HL-60 (cell line): ENCODE results near the gene RSPO4.

Source experiments
- DNase-seq, 2 experiments: peaks; one replicate each; pipeline ENCODE4 v3.0.0-alpha.2; 2010 to 2020; ENCODE audit warnings: low read depth in 1 of 2, low spot score in 1 of 2
- H3K27ac ChIP-seq: fragments of 250-450 bp; sonication (Bioruptor Pico); replicated peaks from 2 replicates; pipeline ENCODE4 v1.5.1; 2020; ENCODE audit warnings: mild to moderate bottlenecking, moderate library complexity
- H3K27me3 ChIP-seq: fragments of 250-450 bp; sonication (Bioruptor Pico); 2 replicates; pipeline ENCODE4 v1.5.1; 2021; ENCODE audit warnings: mild to moderate bottlenecking, moderate library complexity; ENCODE audit not compliant: insufficient read depth, poor library complexity, severe bottlenecking
- H3K4me3 ChIP-seq: replicated peaks from 2 replicates; pipeline ENCODE4 v1.5.1; 2011; ENCODE audit warnings: mild to moderate bottlenecking, control low read depth, low read length; ENCODE audit not compliant: insufficient read depth
- GABPA ChIP-seq: IDR thresholded peaks from 2 replicates; pipeline ENCODE4 v1.6.1; 2012; ENCODE audit warnings: low read depth
- POLR2AphosphoS5 ChIP-seq: IDR thresholded peaks from 2 replicates; pipeline ENCODE4 v1.6.1; 2012; ENCODE audit warnings: low read depth
- REST ChIP-seq: IDR thresholded peaks from 2 replicates; pipeline ENCODE4 v1.6.1; 2012; ENCODE audit warnings: low read depth; ENCODE audit not compliant: insufficient replicate concordance
- SPI1 ChIP-seq: IDR thresholded peaks from 2 replicates; pipeline ENCODE4 v1.6.1; 2012; ENCODE audit warnings: low read depth, mild to moderate bottlenecking, borderline replicate concordance
- TF ChIP-seq, protein P1 (sequence below): IDR thresholded peaks from one replicate; pipeline ENCODE4 v1.5.1; 2011; ENCODE audit warnings: low read length, control low read depth, inconsistent platforms; ENCODE audit not compliant: insufficient read depth

The RSPO4 gene

DNA sequence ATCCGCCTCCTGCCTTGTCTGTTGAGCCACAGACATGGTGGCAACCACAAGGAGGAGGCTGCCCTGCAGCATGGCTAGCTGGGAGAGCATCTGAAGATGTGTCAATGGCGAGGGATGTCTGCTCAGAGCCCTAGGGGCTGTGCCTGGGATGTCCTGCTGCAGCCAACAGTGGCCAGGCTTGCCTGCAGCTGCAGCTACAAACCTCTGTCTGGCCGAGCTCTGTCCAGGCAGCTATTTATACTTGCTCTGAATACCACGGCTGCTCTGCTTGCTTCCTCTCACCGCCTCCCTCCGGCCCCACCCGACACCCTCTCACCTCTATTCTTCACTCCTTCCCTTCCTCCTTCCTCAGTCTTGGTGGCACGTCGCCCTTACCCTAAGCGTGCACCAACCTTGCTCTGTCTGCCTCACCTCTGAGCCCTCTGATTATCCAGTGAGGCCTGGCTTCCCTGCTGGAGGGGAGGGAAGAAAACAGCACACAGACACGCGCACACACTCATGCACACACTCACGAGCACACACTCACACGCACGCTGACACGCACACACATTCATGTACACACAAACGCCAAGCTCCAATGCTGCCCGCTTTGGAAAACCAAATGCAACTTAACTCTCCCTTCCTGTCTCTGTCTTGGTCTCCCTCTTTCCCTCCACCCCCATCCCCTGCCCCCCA is 85.8 kb downstream of the RSPO4 start, which contains the start of gene ANGPT4:
Gene ANGPT4 (minus strand): TSS at position 210 of the 675 bp plus-strand sequence. CDS start 120 bp downstream, at position 90.
- DNase-seq = peak in 1 of 2 experiments; percentile 17
- no peak within 1 kb of the TSS for H3K4me3 ChIP-seq
- TF ChIP-seq, protein P1, sequence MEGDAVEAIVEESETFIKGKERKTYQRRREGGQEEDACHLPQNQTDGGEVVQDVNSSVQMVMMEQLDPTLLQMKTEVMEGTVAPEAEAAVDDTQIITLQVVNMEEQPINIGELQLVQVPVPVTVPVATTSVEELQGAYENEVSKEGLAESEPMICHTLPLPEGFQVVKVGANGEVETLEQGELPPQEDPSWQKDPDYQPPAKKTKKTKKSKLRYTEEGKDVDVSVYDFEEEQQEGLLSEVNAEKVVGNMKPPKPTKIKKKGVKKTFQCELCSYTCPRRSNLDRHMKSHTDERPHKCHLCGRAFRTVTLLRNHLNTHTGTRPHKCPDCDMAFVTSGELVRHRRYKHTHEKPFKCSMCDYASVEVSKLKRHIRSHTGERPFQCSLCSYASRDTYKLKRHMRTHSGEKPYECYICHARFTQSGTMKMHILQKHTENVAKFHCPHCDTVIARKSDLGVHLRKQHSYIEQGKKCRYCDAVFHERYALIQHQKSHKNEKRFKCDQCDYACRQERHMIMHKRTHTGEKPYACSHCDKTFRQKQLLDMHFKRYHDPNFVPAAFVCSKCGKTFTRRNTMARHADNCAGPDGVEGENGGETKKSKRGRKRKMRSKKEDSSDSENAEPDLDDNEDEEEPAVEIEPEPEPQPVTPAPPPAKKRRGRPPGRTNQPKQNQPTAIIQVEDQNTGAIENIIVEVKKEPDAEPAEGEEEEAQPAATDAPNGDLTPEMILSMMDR = no peak
- TF ChIP-seq POLR2AphosphoS5 = no peak
- no peak for TF ChIP-seq REST
- no peak for TF ChIP-seq SPI1
- TF ChIP-seq GABPA = no peak
- no peak within 1 kb of the TSS for H3K27ac ChIP-seq
- no peaks in the 10 kb centered on the region for H3K27me3 ChIP-seq

GRCh38 chr20:914727-915498 is 87.2 kb downstream of the RSPO4 start:
- no peak overlapping the region for H3K27ac ChIP-seq
- TF ChIP-seq SPI1 = no peak
- no peak for TF ChIP-seq POLR2AphosphoS5
- TF ChIP-seq, protein P1 = no peak
- no peak for TF ChIP-seq REST
- no peak for TF ChIP-seq GABPA
- no peaks in the 10 kb centered on the region for H3K27me3 ChIP-seq
- DNase-seq = peak in 1 of 2 experiments; percentile 6
- no peak overlapping the region for H3K4me3 ChIP-seq

DNA sequence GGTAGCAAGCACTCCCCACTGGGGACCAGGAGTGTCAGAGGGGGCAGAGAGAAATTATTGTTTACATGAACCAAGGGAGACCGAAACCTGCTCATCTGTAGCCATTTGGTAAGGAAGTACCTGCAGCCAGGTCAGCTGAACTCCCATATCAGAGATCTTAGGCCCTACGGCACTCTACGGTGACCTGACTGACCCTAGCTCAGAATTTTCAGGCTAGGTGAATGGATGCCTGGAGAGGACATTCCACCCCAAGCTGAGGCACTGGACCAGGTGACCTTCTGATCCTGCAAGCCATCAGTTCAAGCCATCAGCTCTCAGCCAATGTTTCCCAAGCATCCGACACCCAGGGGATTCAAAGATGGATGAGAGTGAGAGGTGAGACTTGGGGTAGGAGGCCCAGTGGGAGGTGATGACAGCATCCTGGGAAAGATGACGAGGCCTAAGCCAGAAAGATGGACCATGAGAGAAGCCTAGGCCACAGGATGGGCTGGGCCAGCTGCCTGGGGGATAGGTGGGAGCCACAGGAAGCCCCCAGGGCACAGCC is 88.7 kb downstream of the RSPO4 start:
- H3K27ac ChIP-seq = no peak overlapping the region
- no peak for DNase-seq
- H3K4me3 ChIP-seq = no peak overlapping the region
- H3K27me3 ChIP-seq = no peaks in the 10 kb centered on the region
- TF ChIP-seq POLR2AphosphoS5 (no peak), REST (no peak), SPI1 (no peak), GABPA (no peak)
- TF ChIP-seq, protein P1 = no peak
